ENCODE data around the gene PTPN12.
"Not testable (repeated sequence)": the region's sequence is repeated elsewhere in the genome, so short reads cannot be mapped to it uniquely, and the experiment has no call there.

Gene PTPN12

GRCh38 chr7:77651575-77652162 lies 114.6 kb downstream of the PTPN12 start:
- peak; percentile 58 for DNase-seq
- in situ Hi-C loops (cut with HindIII; ENCODE audit: low pct_ligation_motif_present, low pct_unique_long_range_greater_than_20kb, low sequenced_read_pairs), result no loop called here

GRCh38 chr7:77652826-77653225 lies 115.7 kb downstream of the PTPN12 start:
- DNase-seq; in situ Hi-C loops (cut with HindIII; ENCODE audit: low pct_ligation_motif_present, low pct_unique_long_range_greater_than_20kb, low sequenced_read_pairs): not testable (repeated sequence)

DNA sequence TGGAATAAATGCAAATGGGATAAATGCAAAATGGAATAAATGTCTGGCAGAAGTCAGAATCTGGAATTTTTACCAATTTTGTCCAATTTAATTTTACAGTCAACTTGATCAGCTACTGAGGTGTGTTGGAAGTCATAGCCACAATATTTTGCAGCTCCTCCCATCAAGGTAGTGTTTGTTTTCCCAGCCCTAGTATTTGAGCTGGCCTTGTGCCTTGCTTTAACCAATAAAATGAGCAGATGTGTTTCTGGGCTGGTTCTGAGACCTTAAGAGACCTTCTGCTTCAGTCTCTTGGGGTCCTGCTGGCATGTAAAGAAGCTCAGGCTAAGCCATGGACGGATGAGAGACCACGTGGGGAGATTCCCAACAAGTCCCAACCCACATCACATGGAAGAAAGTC lies 116.5 kb downstream of the PTPN12 start:
- DNase-seq, result no peak
- in situ Hi-C loops (cut with HindIII; ENCODE audit: low pct_ligation_motif_present, low pct_unique_long_range_greater_than_20kb, low sequenced_read_pairs), result no loop called here

GRCh38 chr7:77655356-77655755 lies 118.3 kb downstream of the PTPN12 start:
- in situ Hi-C loops (cut with HindIII; ENCODE audit: low pct_ligation_motif_present, low pct_unique_long_range_greater_than_20kb, low sequenced_read_pairs), result no loop called here
- DNase-seq, result no peak

- no peak for DNase-seq
- in situ Hi-C loops (cut with HindIII; ENCODE audit: low pct_ligation_motif_present, low pct_unique_long_range_greater_than_20kb, low sequenced_read_pairs), result no loop called here
Measured at GRCh38 chr7:77655836-77656455, 118.9 kb downstream of the PTPN12 start.

DNA sequence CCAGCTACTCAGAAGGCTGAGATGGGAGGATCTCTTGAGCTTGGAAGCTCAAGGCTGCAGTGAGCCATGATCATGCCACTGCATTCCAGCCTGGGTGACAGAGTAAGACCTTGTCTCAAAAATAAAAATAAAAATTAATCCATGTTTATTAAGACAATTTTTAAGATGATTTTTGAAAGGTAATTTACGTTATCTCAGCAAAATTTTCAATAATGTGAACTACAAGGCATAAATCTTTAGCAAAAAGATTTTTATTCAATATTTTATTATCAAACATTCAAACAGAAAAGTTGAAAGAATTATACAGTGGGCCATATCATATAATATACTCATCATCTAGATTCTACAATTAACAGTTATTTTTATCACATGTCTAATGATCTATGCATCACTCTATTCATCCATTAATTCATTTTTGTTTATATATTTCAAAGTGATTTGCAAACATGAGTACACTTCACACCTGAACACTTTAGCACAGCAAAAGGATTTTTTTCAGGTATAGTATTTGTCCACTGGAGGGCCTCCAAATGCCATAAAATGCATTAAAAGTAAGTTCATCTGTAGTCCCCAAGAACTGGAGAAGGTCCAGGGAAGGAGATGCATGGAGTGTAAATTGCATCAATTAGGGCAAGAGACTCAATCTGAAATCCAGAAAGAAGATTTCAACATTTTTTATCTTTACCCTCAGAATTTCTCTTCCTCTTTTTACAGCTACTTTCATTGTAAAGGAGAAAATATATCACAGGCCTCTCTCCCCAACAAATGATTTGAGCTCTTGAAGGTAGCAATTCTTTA lies 120.5 kb downstream of the PTPN12 start:
- peak; percentile 77 for DNase-seq
- in situ Hi-C loops (cut with HindIII; ENCODE audit: low pct_ligation_motif_present, low pct_unique_long_range_greater_than_20kb, low sequenced_read_pairs), result no loop called here

GRCh38 chr7:77658928-77659327 lies 121.8 kb downstream of the PTPN12 start:
- in situ Hi-C loops (cut with HindIII; ENCODE audit: low pct_ligation_motif_present, low pct_unique_long_range_greater_than_20kb, low sequenced_read_pairs), result no loop called here
- no peak for DNase-seq

DNA sequence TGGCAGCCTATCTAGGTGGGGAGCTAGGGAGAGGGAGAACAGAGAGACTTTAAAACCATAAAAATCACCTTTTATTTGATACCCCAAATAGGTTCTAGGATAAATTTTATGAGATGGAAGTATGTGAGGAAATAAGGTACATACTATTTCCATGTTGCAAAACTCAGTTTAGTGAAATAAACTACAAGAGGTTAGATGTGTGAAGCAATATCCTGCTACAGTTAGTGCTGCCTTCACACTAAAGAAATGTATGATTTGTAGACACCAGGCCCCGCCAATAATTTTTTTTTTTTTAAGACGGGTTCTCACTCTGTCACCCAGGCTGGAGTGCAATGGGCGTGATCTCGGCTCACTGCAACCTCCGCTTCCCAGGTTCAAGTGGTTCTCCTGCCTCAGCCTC lies 124.7 kb downstream of the PTPN12 start:
- in situ Hi-C loops (cut with HindIII; ENCODE audit: low pct_ligation_motif_present, low pct_unique_long_range_greater_than_20kb, low sequenced_read_pairs), result no loop called here
- no peak for DNase-seq

DNA sequence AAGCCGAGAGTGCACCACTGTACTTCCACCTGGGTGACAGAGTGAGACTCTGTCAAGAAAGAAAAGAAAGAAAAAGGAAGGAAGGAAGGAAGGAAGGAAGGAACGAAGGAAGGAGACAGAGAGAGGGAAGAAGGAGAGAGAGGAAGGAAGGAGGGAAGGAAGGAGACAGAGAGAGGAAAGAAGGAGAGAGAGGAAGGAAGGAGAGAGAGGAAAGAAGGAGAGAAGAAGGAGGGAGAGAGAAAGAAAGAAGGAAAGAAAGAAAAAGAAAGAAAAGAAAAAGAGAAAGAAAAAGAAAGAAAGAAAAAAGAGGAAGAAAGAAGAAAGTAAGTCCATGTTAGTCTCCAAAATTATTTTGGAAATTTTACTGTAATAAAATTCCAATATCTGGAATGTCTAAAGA lies 125.8 kb downstream of the PTPN12 start:
- in situ Hi-C loops (cut with HindIII; ENCODE audit: low pct_ligation_motif_present, low pct_unique_long_range_greater_than_20kb, low sequenced_read_pairs), result no loop called here
- no peak for DNase-seq

DNA sequence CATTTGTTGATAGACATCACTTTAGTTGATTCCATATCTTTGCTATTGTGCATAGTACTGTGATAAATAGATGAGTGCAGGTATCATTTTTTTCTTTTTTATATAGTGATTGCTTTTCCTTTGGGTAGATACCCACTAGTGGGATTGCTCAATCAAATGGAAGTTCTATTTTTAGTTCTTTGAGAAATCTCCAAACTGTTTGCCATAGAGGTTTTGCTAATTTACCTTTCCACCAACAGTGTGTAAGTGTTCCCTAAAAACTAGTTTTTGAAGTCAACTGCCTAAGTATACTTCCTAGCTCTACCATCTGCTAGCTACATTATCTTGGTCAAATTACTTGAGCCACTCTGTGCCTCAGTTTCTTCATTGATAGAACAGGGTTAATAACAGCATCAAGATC lies 127.6 kb downstream of the PTPN12 start:
- in situ Hi-C loops (cut with HindIII; ENCODE audit: low pct_ligation_motif_present, low pct_unique_long_range_greater_than_20kb, low sequenced_read_pairs), result no loop called here
- no peak for DNase-seq

DNA sequence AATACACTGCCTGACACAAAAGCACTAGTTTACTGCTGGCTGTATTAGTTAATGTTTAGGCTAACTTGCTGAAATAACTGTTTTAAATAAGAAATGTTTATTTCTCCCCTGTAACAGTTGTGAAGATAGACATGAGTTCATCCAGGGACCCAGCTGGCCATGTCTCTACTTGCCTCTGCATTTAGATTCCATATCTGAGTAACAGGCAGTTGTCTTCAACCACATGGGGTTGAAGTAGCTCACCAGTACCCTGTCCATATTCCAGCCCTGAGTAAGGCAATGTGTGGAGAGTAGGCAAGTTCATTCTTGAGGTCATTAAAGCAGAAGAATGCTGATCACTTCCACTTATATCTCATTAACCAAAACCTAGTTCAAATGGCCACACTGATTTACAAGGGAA lies 128.1 kb downstream of the PTPN12 start:
- in situ Hi-C loops (cut with HindIII; ENCODE audit: low pct_ligation_motif_present, low pct_unique_long_range_greater_than_20kb, low sequenced_read_pairs), result no loop called here
- no peak for DNase-seq

DNA sequence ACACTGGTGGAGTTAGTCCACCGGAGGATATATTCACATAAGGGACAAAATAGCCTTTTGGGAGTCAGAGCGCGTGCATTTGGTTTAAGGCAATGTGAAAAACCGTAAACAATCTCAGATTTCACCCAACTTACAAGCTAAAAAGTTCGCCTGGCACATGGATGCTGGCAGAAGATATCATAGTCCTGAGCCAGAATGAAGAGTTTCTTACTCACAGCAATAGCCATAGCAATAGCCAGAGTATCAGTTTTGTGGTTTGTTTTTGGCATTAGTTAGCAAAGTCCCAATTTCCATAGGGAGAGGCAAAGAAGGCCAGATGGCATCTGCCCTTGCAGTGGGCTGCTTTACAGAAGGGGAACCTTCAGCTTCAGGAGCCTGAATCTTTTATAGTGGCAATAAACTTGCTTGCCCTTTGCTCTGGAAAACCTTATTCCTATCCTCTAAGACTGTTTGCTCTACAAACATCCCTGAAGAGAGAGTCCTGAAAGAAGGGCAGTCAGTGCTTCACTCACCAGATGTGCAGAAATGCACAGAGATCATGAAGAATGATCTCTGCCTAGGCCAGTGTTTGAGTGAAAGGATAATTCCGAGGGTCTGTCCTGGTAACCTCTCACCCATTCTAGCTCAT lies 130.5 kb downstream of the PTPN12 start:
- no peak for DNase-seq
- in situ Hi-C loops (cut with HindIII; ENCODE audit: low pct_ligation_motif_present, low pct_unique_long_range_greater_than_20kb, low sequenced_read_pairs), result no loop called here

DNA sequence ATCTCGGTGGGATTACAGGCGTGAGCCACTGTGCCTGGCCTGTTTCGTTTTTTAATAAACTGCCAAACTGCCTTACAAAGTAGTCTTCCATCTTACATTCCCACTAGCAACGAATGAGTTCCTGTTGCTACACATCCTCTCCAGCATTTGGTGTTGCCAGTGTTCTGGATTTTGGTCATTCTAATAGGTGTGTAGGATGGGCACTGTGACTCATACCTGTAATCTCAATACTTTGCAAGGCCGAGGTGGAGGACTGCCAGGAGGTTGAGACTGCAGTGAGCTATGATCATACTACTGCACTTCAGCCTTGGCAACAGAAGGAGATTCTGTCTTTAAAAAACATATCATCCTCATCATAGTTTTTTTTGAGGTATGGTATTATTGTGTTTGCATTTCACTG lies 137.8 kb downstream of the PTPN12 start:
- DNase-seq, result no peak
- in situ Hi-C loops (cut with HindIII; ENCODE audit: low pct_ligation_motif_present, low pct_unique_long_range_greater_than_20kb, low sequenced_read_pairs), result no loop called here

DNA sequence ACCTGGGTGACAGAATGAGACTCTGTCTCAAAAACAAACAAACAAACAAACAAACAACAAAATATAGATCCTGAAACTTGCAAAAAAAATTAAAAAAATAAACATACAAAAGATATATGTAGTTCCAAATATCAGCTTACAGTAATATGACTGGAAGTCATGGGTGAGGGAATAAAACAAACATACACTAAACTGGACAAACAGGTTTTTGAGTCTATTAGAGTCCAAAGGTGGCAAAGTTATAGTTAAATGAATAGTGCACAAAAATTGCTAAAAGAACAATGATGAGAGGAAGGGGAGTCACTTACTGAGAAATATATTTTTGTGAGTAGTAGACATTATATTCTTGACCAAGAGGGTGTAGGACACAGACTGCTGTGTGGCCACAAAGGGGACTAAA lies 142.5 kb downstream of the PTPN12 start:
- in situ Hi-C loops (cut with HindIII; ENCODE audit: low pct_ligation_motif_present, low pct_unique_long_range_greater_than_20kb, low sequenced_read_pairs), result no loop called here
- DNase-seq, result no peak

DNA sequence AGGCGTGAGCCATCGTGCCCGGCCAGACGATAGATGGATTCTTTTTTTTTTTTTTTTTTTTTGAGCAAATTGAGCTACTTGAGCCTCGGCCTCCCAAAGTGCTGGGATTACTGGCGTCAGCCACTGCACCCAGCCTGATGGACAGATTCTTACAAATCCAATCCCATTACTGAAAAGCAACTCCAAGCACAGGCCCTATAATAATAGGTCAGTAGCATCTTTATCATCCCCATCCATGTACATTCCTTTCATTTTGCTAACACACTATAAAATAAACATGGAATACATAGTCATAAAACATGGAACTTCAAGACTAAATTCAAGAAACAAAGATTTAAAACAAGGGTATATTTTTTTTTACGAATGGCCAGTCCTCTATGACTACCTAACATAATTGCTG lies 143.2 kb downstream of the PTPN12 start:
- DNase-seq, result no peak
- in situ Hi-C loops (cut with HindIII; ENCODE audit: low pct_ligation_motif_present, low pct_unique_long_range_greater_than_20kb, low sequenced_read_pairs), result no loop called here

GRCh38 chr7:77684030-77684429 lies 146.9 kb downstream of the PTPN12 start:
- in situ Hi-C loops (cut with HindIII; ENCODE audit: low pct_ligation_motif_present, low pct_unique_long_range_greater_than_20kb, low sequenced_read_pairs), result no loop called here
- DNase-seq, result no peak

DNA sequence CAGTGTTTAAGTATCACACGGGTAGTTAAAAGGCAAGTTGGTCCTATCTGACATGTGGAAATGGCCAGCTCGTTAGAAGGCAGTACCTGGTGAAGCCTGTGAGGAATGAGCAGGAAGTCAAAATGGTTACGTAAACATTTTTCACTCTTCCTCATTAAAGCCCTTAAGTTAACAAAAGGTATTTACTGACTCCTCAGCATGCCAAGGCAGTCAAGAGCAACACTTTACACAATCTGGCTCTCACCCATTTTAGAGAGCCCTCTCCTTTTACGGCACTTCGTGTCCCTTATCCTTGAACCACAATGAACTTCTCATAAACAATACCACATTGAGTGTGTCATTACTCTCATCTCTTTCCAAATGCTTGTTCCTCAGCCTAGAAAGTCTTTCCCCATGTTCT lies 148.1 kb downstream of the PTPN12 start:
- no peak for DNase-seq
- in situ Hi-C loops (cut with HindIII; ENCODE audit: low pct_ligation_motif_present, low pct_unique_long_range_greater_than_20kb, low sequenced_read_pairs), result no loop called here

DNA sequence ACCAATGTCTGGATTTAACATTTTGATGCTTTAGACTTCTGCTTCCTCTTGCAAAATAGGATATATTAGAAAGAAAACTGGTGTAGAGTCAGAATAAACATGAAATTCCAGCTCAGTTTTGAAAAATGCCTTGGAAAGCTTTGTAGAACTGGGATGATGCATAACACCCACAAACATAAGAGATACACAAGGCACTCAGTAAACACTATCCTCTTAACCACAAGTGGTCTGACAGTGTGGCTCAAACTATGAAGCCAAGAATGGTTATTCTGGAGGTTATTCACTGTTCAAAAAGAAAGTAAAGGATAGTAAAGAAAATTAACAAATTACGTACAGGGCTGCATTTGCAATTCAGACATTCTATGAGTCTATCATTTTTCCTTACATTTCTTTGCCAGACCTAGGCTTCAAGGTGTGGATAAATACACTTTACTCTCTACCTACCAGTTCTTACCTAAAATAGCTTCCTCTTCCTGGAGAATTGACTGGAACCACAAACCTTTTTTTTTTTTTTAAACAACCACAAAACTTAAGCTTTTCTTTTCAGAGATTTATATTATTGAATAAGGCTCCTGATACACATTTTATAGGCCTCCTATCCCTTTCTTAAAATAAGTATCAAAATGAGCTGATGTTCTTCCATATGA lies 150.1 kb downstream of the PTPN12 start:
- DNase-seq, result no peak
- in situ Hi-C loops (cut with HindIII; ENCODE audit: low pct_ligation_motif_present, low pct_unique_long_range_greater_than_20kb, low sequenced_read_pairs), result no loop called here

- in situ Hi-C loops (cut with HindIII; ENCODE audit: low pct_ligation_motif_present, low pct_unique_long_range_greater_than_20kb, low sequenced_read_pairs), result no loop called here
- DNase-seq, result no peak
Measured at GRCh38 chr7:77687747-77688144, 150.7 kb downstream of the PTPN12 start.
